Measurements from ENCODE around the gene TRABD2B.

DNA sequence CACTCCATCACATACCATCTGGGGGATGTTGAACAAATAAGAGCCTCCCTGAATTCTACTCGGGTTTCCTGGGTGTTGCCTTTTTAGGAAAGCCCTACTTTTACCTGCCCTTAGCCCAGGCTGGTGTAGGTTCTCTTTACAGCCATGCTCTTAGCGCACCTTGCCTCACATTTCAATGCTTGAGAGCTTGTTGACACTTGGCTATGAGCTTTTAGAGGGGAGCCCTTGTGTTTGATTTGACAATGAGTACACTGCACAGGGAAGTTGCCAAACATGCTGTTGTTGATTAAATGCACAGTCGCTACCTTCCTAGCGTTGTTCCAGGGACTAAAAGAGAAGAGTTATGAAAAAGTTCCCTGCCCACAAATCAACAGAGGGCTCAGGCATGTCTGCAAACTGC lies 103.8 kb downstream of the TRABD2B start:
- TF ChIP-seq CEBPB (IDR thresholded peaks at IDR 0.05; ENCODE audit: borderline replicate concordance, low read depth, low read length), result 0 out of 2 replicates have a peak, but pooled peaks have one; percentile 1
- TF ChIP-seq, protein P1, sequence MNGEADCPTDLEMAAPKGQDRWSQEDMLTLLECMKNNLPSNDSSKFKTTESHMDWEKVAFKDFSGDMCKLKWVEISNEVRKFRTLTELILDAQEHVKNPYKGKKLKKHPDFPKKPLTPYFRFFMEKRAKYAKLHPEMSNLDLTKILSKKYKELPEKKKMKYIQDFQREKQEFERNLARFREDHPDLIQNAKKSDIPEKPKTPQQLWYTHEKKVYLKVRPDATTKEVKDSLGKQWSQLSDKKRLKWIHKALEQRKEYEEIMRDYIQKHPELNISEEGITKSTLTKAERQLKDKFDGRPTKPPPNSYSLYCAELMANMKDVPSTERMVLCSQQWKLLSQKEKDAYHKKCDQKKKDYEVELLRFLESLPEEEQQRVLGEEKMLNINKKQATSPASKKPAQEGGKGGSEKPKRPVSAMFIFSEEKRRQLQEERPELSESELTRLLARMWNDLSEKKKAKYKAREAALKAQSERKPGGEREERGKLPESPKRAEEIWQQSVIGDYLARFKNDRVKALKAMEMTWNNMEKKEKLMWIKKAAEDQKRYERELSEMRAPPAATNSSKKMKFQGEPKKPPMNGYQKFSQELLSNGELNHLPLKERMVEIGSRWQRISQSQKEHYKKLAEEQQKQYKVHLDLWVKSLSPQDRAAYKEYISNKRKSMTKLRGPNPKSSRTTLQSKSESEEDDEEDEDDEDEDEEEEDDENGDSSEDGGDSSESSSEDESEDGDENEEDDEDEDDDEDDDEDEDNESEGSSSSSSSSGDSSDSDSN (CRISPR knock-in tag; IDR thresholded peaks at IDR 0.05), result no peak
